BJ (cell line): ENCODE data around the gene RNF138. TPM values are rescaled to one million over a fixed set of nuclear protein-coding genes. Genes with fewer than 3 reads are reported as not detected.
"Not testable (repeated sequence)": the region's sequence is repeated elsewhere in the genome, so short reads cannot be mapped to it uniquely, and the experiment has no call there.

Source experiments
- CTCF ChIA-PET: fragments of 350-600 bp; formaldehyde crosslinking; extraction: SDS; loops from one replicate; lab custom pipeline; 2021; ENCODE audit warnings: antibody characterized with exemption, inconsistent platforms; lab: Yijun Ruan, JAX
- POLR2A ChIA-PET: fragments of 300-600 bp; sonication (Branson Sonifier 250); formaldehyde crosslinking; extraction: SDS; loops from one replicate; lab custom pipeline; 2021; ENCODE audit warnings: antibody characterized with exemption; lab: Charles Lee
- DNase-seq: peaks from one replicate; pipeline ENCODE4 v3.0.0-alpha.2; 2011; ENCODE audit warnings: low read depth
- H3K27me3 ChIP-seq: 2 replicates; pipeline ENCODE4 v1.6.0; 2011; ENCODE audit warnings: low read length; ENCODE audit not compliant: control insufficient read depth, insufficient read depth
- H3K36me3 ChIP-seq: 2 replicates; pipeline ENCODE4 v1.5.1; 2011; ENCODE audit warnings: low read length; ENCODE audit not compliant: control insufficient read depth, insufficient read depth
- H3K4me3 ChIP-seq: 2 replicates; pipeline ENCODE4 v1.5.1; 2011; ENCODE audit warnings: low read depth, mild to moderate bottlenecking, control low read depth, low read length
- polyA plus RNA-seq: library from polyadenylated mRNA; depleted of rRNA; stranded (reverse); fragments of >200 nt; gene quantifications from 2 replicates; pipeline ENCODE4 v1.2.3, GENCODE V29; 2011
- TF ChIP-seq, protein P1 (sequence below): IDR thresholded peaks from 2 replicates; pipeline ENCODE4 v1.5.1; 2011; ENCODE audit warnings: low read depth, mild to moderate bottlenecking, control low read depth, inconsistent platforms, low read length, moderate library complexity; ENCODE audit not compliant: insufficient read depth

Gene RNF138
- polyA plus RNA-seq, 1 experiment, result 12.3 TPM

DNA sequence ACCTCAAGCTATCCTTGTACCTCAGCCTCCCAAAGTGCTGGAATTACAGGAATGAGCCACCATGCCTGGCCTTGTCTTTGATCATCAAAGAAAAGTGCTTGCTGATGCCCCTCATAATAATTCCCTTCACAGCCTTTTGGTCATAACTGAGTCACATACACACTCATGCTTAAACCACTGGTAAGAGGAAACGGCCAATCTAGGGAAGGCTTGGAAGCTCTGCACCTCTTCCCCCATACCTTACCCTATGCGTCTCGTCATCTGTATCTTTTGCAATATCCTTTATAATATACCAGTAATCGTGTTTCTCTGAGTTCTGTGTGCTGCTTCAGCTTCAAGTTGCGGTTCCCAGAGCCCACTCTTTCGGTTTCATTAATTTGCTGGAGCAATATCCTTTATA lies 4.8 kb upstream of the RNF138 start:
- no peak overlapping the region for H3K4me3 ChIP-seq
- no peaks in the 10 kb centered on the region for H3K27me3 ChIP-seq
- ChIA-PET CTCF (no interaction called here), POLR2A (no interaction called here)
- H3K36me3 ChIP-seq, result no peaks in the 10 kb centered on the region
- TF ChIP-seq, protein P1, sequence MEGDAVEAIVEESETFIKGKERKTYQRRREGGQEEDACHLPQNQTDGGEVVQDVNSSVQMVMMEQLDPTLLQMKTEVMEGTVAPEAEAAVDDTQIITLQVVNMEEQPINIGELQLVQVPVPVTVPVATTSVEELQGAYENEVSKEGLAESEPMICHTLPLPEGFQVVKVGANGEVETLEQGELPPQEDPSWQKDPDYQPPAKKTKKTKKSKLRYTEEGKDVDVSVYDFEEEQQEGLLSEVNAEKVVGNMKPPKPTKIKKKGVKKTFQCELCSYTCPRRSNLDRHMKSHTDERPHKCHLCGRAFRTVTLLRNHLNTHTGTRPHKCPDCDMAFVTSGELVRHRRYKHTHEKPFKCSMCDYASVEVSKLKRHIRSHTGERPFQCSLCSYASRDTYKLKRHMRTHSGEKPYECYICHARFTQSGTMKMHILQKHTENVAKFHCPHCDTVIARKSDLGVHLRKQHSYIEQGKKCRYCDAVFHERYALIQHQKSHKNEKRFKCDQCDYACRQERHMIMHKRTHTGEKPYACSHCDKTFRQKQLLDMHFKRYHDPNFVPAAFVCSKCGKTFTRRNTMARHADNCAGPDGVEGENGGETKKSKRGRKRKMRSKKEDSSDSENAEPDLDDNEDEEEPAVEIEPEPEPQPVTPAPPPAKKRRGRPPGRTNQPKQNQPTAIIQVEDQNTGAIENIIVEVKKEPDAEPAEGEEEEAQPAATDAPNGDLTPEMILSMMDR, result no peak
- no peak for DNase-seq

GRCh38 chr18:32090831-32091230 lies 843 bp upstream of the RNF138 start:
- H3K4me3 ChIP-seq, POLR2A ChIA-PET, DNase-seq, H3K27me3 ChIP-seq, H3K36me3 ChIP-seq: not testable (repeated sequence)
- CTCF ChIA-PET, result interaction anchor here (1.5 kb wide), 1 partner anchor 68 kb away, joined by 4 read pairs; no protein-coding TSS in a partner anchor

- POLR2A ChIA-PET, result no interaction called here
- DNase-seq, result no peak
- CTCF ChIA-PET, result interaction anchor here (1.5 kb wide), 1 partner anchor 67 kb away, joined by 4 read pairs; no protein-coding TSS in a partner anchor
- Histone ChIP-seq H3K36me3 (no peaks in the 10 kb centered on the region), H3K27me3 (no peaks in the 10 kb centered on the region), H3K4me3 (peak overlapping the region; percentile 96)
- TF ChIP-seq, protein P1, result no peak
Measured at GRCh38 chr18:32091325-32091723, 350 bp upstream of the RNF138 start.

GRCh38 chr18:32092422-32093101 lies 888 bp downstream of the RNF138 start:
- Histone ChIP-seq H3K36me3 (no peaks in the 10 kb centered on the region), H3K27me3 (no peaks in the 10 kb centered on the region), H3K4me3 (peak overlapping the region; percentile 96)
- ChIA-PET CTCF (no interaction called here), POLR2A (interaction anchor here (0.6 kb wide), 1 partner anchor 14 kb away, joined by 3 read pairs; no protein-coding TSS in a partner anchor)
- peak; percentile 70 for DNase-seq
- TF ChIP-seq, protein P1, result no peak

GRCh38 chr18:32093102-32093511 lies 1.4 kb downstream of the RNF138 start:
- ChIA-PET POLR2A (no interaction called here), CTCF (no interaction called here)

More at GRCh38 chr18:32093102-32093511, 1.4 kb downstream of the RNF138 start:
- peak overlapping the region; percentile 96 for H3K4me3 ChIP-seq
- no peaks in the 10 kb centered on the region for H3K36me3 ChIP-seq
- H3K27me3 ChIP-seq, result no peaks in the 10 kb centered on the region
- TF ChIP-seq, protein P1, result no peak
- DNase-seq, result no peak
